Lower lobe of right lung (tissue), 2 donors: ENCODE measurements around the gene MPZL3. TPM values are rescaled to one million over a fixed set of nuclear protein-coding genes. Genes with fewer than 3 reads are reported as not detected.

Experiments
- ATAC-seq, 2 donors: fragments of 200-7000 bp; cut with Tn5 transposase; one replicate each; pipeline ENCODE4 v1.9.1; 2020 to 2022; ENCODE audit warnings: mild to moderate bottlenecking in 2 of 2, moderate library complexity in 2 of 2
- DNase-seq: peaks from one replicate; pipeline ENCODE4 v3.0.0-alpha.2; 2020
- H3K27ac ChIP-seq: fragments of 200-600 bp; one replicate; pipeline ENCODE4 v1.8.0; 2022
- H3K27me3 ChIP-seq: fragments of 200-600 bp; one replicate; pipeline ENCODE4 v1.8.0; 2022; ENCODE audit warnings: low read depth
- H3K36me3 ChIP-seq: fragments of 200-600 bp; one replicate; pipeline ENCODE4 v1.8.0; 2022; ENCODE audit warnings: mild to moderate bottlenecking
- H3K4me1 ChIP-seq: fragments of 200-600 bp; one replicate; pipeline ENCODE4 v1.8.0; 2022
- H3K4me3 ChIP-seq: fragments of 200-600 bp; one replicate; pipeline ENCODE4 v1.8.0; 2022; ENCODE audit warnings: mild to moderate bottlenecking
- H3K9me3 ChIP-seq: fragments of 200-600 bp; one replicate; pipeline ENCODE4 v1.8.0; 2022
- CTCF ChIP-seq: fragments of 200-600 bp; IDR thresholded peaks from one replicate; pipeline ENCODE4 v1.8.0; 2022; ENCODE audit warnings: antibody characterized with exemption, mild to moderate bottlenecking
- intact Hi-C: fragments of 100-400 bp; cut with DNase I; formaldehyde crosslinking; loops from one replicate; pipeline ENCODE4 v1.11.0; 2022
- total RNA-seq: library from RNA; stranded (reverse); fragmentation: NEBNext Ultra II Directional; extraction: Animal tissue kit (Norgen Biotek cat#: 25700); gene quantifications from one replicate; pipeline ENCODE4 v1.2.1, GENCODE V29; 2021
- donor health status: DM: no; HTN: yes; CAD: no; lungs with severe emphysema.

Gene MPZL3
- total RNA-seq, 1 donor from 2014 or later = 12.8 TPM

- Histone ChIP-seq H3K9me3 (no peaks in the 10 kb centered on the region), H3K36me3 (no peaks in the 10 kb centered on the region), H3K27me3 (no peaks in the 10 kb centered on the region), H3K27ac (peak overlapping the region; percentile 34), H3K4me3 (no peak overlapping the region), H3K4me1 (peaks cover 49% of the 10 kb centered on the region)
- TF ChIP-seq CTCF = no peak
- DNase-seq = no peak
- no peak for ATAC-seq
- intact Hi-C loops = no loop called here
These were observed 39.0 kb downstream of the MPZL3 start for GRCh38 chr11:118213201-118213600.

DNA sequence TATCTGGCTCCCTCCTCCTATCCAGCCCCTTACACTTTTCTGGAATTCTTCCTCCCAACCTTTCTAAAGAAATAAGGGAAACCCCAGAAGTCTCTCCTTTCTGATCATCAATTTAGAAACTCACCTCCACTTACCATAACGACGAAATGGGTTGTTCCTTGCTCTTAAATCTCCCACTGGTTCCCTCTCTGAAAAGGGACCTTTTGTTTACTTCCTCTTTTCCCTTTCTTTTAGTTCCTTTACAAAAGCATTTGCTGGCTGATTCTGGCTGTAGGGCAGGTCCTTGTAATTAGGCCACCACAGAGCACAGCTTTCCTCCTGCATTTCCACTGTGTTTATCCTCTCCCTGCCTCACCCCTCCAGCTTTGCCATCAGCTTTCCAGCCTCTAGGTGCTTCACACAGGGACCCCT is 39.4 kb downstream of the MPZL3 start:
- Histone ChIP-seq H3K27ac (peak overlapping the region; percentile 56), H3K4me1 (peaks cover 51% of the 10 kb centered on the region), H3K4me3 (no peak overlapping the region), H3K9me3 (no peaks in the 10 kb centered on the region), H3K36me3 (no peaks in the 10 kb centered on the region), H3K27me3 (no peaks in the 10 kb centered on the region)
- ATAC-seq (no peak), DNase-seq (no peak)
- intact Hi-C loops = no loop called here
- no peak for TF ChIP-seq CTCF

DNA sequence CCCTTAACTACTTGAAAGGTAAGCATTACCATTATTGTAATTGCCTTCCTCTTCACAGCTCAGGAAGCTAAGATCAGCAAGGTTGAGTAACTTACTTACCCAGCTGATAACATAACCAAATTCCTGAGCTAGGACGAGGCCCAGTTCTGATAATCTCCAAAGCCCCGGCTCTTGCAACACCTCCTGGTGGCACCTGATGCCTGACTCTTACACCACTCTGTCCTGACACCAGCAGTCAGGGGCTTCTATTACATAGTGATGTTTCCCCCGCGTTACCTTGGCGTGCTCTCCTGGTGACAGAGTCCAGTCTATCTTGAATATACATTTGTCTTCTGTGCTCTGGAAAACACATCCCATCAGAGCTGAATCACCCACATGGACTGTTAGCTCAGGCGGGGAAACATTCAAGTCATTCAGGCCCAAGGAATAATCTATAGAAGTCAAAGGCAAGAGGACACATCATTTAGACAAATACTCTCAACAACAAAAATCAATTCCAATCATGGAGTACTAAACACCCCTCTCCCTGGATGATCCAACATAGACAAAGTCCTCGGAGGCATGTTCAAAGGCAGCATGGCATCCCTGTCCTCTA is 39.9 kb downstream of the MPZL3 start:
- H3K9me3 ChIP-seq = no peaks in the 10 kb centered on the region
- H3K27ac ChIP-seq = peak overlapping the region; percentile 56
- no peaks in the 10 kb centered on the region for H3K36me3 ChIP-seq
- H3K27me3 ChIP-seq = no peaks in the 10 kb centered on the region
- no peak for TF ChIP-seq CTCF
- H3K4me3 ChIP-seq = no peak overlapping the region
- ATAC-seq (peak; percentile 77 to 83), DNase-seq (peak; percentile 56)
- intact Hi-C loops = no loop called here
- H3K4me1 ChIP-seq = peaks cover 56% of the 10 kb centered on the region

GRCh38 chr11:118211006-118211405 is 41.2 kb downstream of the MPZL3 start:
- H3K36me3 ChIP-seq = no peaks in the 10 kb centered on the region
- ATAC-seq (peak in 1 of 2 donors; percentile 21), DNase-seq (no peak)
- no peak overlapping the region for H3K27ac ChIP-seq
- intact Hi-C loops = no loop called here
- H3K27me3 ChIP-seq = no peaks in the 10 kb centered on the region
- no peak for TF ChIP-seq CTCF
- no peaks in the 10 kb centered on the region for H3K9me3 ChIP-seq
- H3K4me3 ChIP-seq = no peak overlapping the region
- H3K4me1 ChIP-seq = peaks cover 55% of the 10 kb centered on the region

DNA sequence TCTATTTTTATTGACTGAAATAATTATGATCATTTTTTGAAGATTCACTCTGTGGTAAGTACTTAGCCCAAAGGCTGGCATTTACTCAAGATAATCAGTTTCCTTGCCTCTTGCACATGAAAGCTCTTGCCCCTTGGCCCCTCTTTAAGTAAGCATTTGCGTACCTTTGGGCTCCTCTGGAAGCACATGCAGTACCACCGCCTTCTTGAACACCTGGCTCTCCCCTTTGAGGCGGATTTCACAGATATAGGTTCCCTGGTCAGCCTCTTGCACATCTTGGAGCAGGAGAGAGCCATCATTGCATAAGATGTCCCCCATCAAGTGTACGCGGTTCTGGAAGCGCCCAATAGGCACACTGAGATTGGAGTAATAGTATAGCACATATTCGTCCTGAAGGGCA is 41.8 kb downstream of the MPZL3 start:
- Histone ChIP-seq H3K9me3 (no peaks in the 10 kb centered on the region), H3K27me3 (no peaks in the 10 kb centered on the region), H3K4me1 (peaks cover 54% of the 10 kb centered on the region), H3K4me3 (no peak overlapping the region), H3K36me3 (peaks cover 1% of the 10 kb centered on the region), H3K27ac (no peak overlapping the region)
- ATAC-seq (no peak), DNase-seq (no peak)
- no peak for TF ChIP-seq CTCF
- intact Hi-C loops = no loop called here
